GM19397 (cell line): ENCODE results near the gene RAB10.
"Not testable (repeated sequence)": the region's sequence is repeated elsewhere in the genome, so short reads cannot be mapped to it uniquely, and the experiment has no call there.

Experiments
- ATAC-seq: cut with Tn5 transposase; IDR thresholded peaks from one replicate; pipeline ENCODE4 v1.9.1; 2021; ENCODE audit warnings: mild to moderate bottlenecking, moderate library complexity; ENCODE audit not compliant: unreplicated experiment

RAB10 gene

GRCh38 chr2:26086779-26087178, 52.9 kb downstream of the RAB10 start:
- ATAC-seq: no peak

- ATAC-seq: no peak
Observed at GRCh38 chr2:26088038-26088643, 54.3 kb downstream of the RAB10 start.

- ATAC-seq: not testable (repeated sequence)
Observed at GRCh38 chr2:26088931-26089330, 55.0 kb downstream of the RAB10 start.

GRCh38 chr2:26089337-26089736, 55.5 kb downstream of the RAB10 start:
- ATAC-seq: no peak

- no peak for ATAC-seq
Observed at GRCh38 chr2:26095758-26096157, 61.9 kb downstream of the RAB10 start.

GRCh38 chr2:26099933-26100332, 66.0 kb downstream of the RAB10 start:
- no peak for ATAC-seq

GRCh38 chr2:26100384-26100783, 66.5 kb downstream of the RAB10 start:
- ATAC-seq: no peak

- no peak for ATAC-seq
Observed at GRCh38 chr2:26103752-26104151, 69.9 kb downstream of the RAB10 start.

GRCh38 chr2:26108701-26109100, 74.8 kb downstream of the RAB10 start:
- ATAC-seq: not testable (repeated sequence)

- ATAC-seq: no peak
Observed at GRCh38 chr2:26112201-26112600, 78.3 kb downstream of the RAB10 start.

- no peak for ATAC-seq
Observed at GRCh38 chr2:26114151-26114550, 80.3 kb downstream of the RAB10 start.

- no peak for ATAC-seq
Observed at GRCh38 chr2:26118682-26119081, 84.8 kb downstream of the RAB10 start.

GRCh38 chr2:26119521-26119920, 85.6 kb downstream of the RAB10 start:
- ATAC-seq: no peak

GRCh38 chr2:26122630-26123029, 88.7 kb downstream of the RAB10 start:
- ATAC-seq: no peak

- no peak for ATAC-seq
Observed at GRCh38 chr2:26123426-26123825, 89.5 kb downstream of the RAB10 start.

GRCh38 chr2:26126074-26126473, 92.2 kb downstream of the RAB10 start:
- ATAC-seq: no peak

- no peak for ATAC-seq
Observed at GRCh38 chr2:26128176-26128575, 94.3 kb downstream of the RAB10 start.

GRCh38 chr2:26130763-26131162, 96.9 kb downstream of the RAB10 start:
- ATAC-seq: no peak

GRCh38 chr2:26136451-26136850, 102.6 kb downstream of the RAB10 start:
- no peak for ATAC-seq

- ATAC-seq: no peak
Observed at GRCh38 chr2:26139269-26140183, 105.6 kb downstream of the RAB10 start.

GRCh38 chr2:26141145-26141769, 107.4 kb downstream of the RAB10 start:
- no peak for ATAC-seq

- ATAC-seq: no peak
Observed at GRCh38 chr2:26144031-26144430, 110.1 kb downstream of the RAB10 start.
